GOT3 (cell line): ENCODE measurements around the gene BBS9.

Experiments used
- DNase-seq: peaks from one replicate; lab custom pipeline; 2025; ENCODE audit warnings: mixed read lengths; lab: John Stamatoyannopoulos, UW

Gene BBS9

DNA sequence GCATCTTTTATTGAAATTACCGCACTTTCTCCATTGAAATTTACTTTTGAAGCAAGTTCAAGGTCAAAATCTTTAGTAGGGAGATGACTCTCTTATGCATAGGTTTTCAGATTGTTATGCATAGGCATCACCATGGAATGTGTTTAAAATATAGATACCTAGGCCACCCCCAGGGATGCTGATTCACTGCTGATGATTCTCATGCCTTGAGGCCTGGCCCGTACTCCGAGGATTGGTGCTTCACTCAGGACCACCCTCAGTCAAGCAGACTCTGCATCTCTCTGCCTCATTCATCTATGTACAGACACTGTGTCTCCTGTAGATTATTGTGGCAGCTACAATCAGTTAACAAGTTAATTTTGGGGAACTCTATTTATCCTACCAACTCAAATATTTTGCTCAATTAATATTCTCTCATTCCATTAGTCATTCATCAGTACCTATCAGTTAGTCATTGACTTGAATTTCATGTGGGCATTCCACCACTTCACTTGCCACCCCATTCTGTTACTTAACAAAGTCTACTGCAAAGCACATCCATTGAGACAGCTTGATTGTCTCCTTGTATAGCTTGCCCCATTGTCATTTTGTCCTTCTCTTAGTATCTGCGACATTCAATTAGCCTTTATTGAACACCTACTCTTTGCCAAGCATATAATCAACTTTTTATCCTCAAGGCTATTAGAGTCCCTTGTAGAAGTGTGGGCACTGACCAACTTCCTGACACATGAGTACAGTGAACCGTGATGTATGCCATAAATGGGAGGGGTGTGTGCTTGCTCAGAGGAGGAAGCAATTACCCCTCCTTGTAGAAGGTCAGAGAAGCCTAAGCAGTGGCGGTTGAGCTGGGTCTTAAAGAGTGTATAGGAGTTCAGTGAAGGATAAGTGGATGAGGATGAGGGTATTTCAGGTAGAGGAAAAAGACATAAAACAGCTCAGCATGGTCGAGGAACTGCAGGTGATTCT lies 520.4 kb downstream of the BBS9 start:
- no peak for DNase-seq

GRCh38 chr7:33650828-33651227 lies 521.5 kb downstream of the BBS9 start:
- DNase-seq = no peak

GRCh38 chr7:33651998-33652515 lies 522.7 kb downstream of the BBS9 start:
- DNase-seq = no peak

- no peak for DNase-seq
Measured at GRCh38 chr7:33654676-33655075, 525.3 kb downstream of the BBS9 start.
